HG03354 (cell line): ENCODE measurements around the gene METRN.

Experiments
- ATAC-seq: cut with Tn5 transposase; IDR thresholded peaks from one replicate; pipeline ENCODE4 v1.9.1; 2021; ENCODE audit warnings: mild to moderate bottlenecking; ENCODE audit not compliant: unreplicated experiment, poor library complexity, severe bottlenecking

METRN gene

DNA sequence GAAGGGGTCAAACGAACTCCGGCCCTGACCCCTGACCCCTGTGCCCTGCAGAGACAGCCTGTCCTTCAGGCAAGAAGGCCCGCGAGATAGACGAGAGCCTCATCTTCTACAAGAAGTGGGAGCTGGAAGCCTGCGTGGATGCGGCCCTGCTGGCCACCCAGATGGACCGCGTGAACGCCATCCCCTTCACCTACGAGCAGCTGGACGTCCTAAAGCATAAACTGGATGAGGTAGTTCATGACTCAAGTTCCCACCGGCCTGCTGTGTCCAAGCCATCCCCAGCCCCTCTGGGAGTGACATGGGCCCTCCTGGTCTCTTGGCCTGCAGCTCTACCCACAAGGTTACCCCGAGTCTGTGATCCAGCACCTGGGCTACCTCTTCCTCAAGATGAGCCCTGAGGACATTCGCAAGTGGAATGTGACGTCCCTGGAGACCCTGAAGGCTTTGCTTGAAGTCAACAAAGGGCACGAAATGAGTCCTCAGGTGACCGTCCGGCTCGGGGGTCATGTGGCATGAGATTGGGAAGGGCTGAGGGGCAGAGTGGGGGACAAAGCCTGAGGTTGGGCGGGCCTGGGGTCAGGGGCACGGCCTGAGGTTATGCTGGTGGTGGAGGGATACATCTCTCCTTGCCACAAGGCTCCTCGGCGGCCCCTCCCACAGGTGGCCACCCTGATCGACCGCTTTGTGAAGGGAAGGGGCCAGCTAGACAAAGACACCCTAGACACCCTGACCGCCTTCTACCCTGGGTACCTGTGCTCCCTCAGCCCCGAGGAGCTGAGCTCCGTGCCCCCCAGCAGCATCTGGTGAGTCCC, 51.3 kb downstream of the METRN start:
- ATAC-seq = no peak

GRCh38 chr16:766820-767640, 52.1 kb downstream of the METRN start:
- ATAC-seq = no peak

DNA sequence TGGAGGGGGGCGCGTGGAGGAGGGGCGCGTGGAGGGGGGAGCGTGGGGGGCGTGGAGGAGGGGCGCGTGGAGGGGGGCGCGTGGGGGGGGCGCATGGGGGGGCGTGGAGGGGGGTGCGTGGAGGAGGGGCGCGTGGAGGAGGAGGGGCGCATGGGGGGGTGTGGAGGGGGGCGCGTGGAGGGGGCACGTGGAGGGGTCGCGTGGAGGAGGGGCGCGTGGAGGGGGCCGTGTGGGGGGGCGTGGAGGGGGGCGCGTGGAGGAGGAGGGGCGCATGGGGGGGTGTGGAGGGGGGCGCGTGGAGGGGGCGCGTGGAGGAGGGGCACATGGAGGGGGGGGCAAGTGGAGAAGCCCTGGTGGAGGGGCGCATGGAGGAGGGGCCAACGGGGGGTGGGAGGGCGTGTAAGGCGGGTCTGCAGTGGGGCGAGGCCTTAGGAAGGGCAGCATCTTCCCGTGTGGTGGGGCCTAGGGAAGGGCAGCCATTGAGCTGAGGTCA, 52.9 kb downstream of the METRN start:
- no peak for ATAC-seq

DNA sequence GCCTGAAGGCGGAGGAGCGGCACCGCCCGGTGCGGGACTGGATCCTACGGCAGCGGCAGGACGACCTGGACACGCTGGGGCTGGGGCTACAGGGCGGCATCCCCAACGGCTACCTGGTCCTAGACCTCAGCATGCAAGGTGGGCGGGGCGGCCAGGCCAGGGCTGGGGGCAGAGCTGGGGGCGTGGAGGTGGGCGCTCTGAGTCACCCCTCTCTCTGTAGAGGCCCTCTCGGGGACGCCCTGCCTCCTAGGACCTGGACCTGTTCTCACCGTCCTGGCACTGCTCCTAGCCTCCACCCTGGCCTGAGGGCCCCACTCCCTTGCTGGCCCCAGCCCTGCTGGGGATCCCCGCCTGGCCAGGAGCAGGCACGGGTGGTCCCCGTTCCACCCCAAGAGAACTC, 53.5 kb downstream of the METRN start:
- no peak for ATAC-seq
